HG03135 (cell line): ENCODE measurements around the gene FZR1.

ENCODE experiments used
- ATAC-seq: cut with Tn5 transposase; IDR thresholded peaks from one replicate; pipeline ENCODE4 v1.9.1; 2021; ENCODE audit warnings: mild to moderate bottlenecking, moderate library complexity; ENCODE audit not compliant: unreplicated experiment

FZR1 gene

DNA sequence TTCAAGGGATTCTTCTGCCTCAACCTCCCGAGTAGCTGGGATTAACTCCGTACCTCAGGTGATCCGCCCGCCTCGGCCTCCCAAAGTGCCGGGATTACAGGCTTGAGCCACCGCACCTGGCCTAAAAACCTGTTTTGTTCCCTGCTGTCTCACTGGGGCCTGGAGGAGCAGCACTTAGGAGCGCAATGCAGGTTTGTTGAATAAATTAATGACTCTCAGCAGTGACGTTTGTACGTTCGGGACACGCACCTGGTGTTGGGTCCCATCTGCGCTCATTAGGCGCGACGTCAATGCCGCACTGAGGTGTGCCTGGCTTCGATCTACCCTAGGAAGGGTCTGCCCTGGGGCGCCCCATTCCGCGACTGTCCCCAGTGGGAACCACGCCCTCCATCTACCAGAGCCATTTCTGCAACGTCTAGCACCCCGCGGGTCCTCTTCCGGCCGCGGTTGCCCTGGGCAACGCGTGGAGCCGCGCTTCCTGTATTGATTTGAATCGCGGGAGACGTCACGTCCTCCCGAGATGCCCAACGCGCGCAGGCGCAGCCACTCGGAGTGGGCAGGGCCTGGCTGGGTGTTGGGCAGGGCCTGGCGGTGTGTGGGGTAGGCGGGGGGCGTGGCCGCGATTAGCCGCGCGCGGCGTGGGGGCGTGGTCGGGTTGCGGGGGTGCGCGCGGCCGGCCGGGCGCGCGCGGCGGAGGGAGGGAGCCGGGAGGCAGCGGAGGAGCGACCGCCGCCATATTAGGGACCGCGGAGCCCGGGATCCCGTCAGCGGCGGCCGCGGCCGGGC is at the start of gene FZR1:
Gene FZR1 (plus strand): TSS at position 714 of the 786 bp plus-strand sequence. CDS start 16,679 bp downstream, outside the sequence.
- peak; percentile 86 for ATAC-seq

- no peak for ATAC-seq
Observed at GRCh38 chr19:3456925-3457527, 49.1 kb upstream of the FZR1 start.

GRCh38 chr19:3457528-3458228 is 48.4 kb upstream of the FZR1 start:
- no peak for ATAC-seq

GRCh38 chr19:3458229-3459088 is 47.7 kb upstream of the FZR1 start:
- no peak for ATAC-seq

DNA sequence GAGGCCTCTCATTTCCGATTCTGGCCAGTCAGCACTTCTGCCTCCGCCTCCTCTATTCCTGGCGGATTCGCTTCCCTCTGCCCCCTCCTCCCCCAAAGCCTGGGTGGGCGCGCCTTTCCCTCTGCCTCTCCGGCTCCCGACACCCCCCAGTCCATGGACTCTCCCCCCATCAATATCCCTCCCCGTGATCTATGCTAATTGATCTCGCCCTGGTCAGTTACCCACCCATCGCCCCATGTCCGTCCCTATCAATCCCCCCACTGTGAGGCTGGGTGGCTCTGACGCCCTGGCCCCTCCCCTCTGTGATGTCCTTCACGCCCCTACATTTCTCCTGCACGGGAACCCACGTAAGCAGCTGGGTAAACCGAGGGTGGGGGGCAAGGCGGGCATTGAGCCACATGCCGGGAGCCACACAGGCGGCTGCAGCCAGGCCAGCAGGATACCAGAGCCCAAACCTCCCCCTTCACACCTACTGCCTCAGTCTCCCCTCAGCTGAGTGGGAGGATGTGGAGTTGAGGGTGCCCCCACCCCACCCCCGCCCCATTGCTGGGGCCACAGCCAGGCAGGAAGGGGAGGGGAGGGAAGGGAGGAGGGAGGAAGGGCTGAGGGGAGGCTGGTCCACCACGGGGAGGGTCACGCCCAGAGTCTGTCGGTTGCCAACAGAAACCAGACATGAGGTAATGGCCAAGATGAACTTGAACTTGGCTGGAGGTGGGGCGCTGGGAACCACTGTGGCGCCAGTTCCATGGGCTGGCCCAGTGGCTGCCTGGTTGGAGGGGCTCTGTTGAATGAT is 46.8 kb upstream of the FZR1 start:
- ATAC-seq = no peak

DNA sequence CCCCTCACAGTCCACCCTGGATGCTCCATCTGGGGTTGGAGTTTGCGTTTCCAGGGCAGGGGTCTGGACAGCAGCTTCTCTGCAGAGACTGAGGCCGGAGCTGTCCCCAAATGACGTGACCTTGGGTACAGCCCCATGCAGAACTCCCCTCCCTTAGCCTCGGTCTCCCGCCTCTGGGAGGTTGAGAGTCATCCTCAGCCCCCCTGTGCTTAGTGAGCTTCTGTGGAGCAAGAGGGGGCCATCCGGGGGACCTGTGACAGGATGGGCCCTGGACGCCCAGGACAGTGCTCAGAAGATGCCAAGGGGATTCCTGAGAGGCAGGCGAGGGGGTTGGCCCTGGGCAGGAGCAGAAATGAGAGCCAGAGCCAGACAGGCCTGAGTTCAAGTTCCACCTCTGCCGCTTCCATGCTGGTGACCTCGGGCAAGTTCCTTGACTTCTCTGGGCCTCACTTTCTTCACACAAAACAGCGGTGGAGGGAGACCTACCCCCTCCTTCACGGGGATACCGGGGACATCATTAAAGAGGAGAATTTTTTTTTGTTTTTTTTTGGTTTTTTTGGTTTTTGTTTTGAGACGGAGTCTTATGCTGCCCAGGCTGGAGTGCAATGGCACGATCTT is 46.0 kb upstream of the FZR1 start:
- no peak for ATAC-seq

DNA sequence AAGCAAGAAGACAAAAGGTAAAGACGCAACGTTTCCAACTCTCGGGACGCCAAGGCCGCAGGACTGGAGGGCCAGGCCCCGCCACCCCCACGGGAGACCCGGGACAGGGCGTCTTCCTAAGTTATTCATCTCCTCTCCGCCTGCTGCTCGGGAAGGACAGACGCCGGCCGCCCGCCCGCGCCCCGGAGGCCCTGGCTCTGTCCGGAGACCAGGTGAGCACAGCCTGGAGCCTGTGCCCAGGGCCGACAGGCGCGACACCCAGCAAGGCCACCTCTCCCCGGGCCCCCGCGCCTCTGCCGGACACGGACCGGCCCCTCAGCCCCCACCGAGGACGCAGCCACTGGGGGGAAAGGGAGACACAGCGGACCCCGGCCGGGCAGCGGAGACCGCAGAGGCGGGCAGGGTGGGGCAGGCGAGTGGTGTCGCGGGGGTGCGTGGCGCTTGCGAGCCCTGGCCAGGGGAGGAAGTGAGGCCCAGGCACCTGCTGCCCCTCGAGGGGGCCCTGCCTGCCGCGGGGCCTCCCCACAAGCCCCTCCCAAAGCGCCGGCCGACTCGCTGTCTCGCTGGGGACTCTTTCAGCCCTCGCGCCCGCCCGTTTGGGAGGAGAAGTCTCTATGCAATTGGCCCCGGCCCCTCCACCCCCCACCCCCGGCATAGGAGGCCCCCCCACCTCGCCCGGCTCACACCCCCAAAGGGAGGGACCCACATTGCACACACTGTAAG is 43.0 kb upstream of the FZR1 start:
- no peak for ATAC-seq

DNA sequence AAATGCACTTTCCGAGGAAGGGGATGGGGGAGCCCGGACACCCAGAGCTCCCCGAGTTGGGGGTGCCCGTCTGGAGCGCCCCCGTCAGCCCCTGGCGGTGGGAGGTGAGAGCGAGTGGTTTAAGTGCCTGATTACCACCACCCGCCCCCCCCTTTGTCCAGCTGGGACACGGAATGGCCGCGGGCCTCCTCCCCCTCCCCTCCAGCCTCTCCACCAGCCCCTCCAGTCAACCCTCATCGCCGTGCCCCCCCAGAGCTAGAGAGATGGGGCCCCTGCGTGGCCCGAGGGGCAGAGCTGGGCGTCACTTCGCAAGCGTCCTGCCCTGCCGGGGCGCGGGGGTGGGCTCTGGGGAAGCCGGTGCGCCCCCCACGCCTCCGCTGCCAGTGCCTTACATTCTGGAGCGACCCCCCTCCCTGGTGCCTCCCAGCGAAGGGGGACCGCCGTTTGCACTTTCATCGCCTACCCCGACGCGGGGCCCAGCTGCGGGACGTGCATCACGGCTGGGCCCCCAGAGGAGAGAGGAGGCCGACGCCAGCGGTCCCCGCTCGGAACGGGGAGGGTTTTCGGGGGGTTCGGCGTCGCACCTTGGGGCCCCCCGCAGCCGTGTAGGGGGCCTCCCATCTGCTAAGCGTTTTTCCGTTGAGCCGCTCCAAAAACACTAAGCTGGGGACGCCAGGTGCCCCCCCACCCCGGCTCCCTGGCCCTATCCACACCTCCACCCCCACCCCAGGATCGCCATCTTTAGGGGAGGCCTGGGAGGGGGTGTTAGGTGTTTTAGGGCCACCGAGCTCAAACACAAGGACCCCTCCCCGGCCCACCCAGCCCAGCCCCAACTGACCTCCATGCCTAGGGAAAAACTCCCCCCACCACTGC is 42.2 kb upstream of the FZR1 start:
- no peak for ATAC-seq

DNA sequence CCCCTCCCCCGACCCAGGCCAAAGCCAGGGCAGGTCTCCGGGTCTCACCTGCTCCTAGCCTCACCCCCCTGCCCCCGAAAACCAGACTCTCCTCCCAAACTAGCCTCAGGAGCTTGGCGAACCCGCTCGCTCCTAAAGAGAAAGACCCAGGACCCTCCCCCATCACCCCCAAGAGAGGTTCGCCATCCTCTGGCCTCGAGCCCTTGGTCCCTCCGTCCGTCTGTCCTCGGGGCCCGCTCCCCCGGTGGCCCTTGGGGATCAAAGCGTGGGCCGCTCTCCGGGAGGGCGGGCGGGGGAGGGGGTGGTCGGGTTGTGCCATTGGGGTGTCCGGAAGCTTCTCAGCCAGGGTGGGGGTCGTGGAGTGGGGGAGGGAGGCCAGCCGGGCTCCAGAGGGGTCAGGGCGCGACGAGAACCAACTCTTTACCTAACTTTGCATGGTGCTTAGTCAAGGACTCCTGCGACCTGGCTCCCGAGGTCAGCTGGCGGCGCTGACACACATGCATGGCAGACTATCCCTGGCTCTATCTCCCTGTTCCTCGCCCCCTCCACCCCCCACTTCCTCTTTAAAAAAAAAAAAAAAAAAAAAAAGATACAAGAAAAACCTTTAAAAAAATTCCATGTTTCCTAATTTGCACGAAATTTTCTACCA is 41.4 kb upstream of the FZR1 start:
- ATAC-seq = no peak

GRCh38 chr19:3465552-3465951 is 40.6 kb upstream of the FZR1 start:
- ATAC-seq = no peak

GRCh38 chr19:3466635-3467034 is 39.5 kb upstream of the FZR1 start:
- ATAC-seq = no peak

- no peak for ATAC-seq
Observed at GRCh38 chr19:3467437-3468198, 38.5 kb upstream of the FZR1 start.

- no peak for ATAC-seq
Observed at GRCh38 chr19:3468211-3468610, 37.9 kb upstream of the FZR1 start.

DNA sequence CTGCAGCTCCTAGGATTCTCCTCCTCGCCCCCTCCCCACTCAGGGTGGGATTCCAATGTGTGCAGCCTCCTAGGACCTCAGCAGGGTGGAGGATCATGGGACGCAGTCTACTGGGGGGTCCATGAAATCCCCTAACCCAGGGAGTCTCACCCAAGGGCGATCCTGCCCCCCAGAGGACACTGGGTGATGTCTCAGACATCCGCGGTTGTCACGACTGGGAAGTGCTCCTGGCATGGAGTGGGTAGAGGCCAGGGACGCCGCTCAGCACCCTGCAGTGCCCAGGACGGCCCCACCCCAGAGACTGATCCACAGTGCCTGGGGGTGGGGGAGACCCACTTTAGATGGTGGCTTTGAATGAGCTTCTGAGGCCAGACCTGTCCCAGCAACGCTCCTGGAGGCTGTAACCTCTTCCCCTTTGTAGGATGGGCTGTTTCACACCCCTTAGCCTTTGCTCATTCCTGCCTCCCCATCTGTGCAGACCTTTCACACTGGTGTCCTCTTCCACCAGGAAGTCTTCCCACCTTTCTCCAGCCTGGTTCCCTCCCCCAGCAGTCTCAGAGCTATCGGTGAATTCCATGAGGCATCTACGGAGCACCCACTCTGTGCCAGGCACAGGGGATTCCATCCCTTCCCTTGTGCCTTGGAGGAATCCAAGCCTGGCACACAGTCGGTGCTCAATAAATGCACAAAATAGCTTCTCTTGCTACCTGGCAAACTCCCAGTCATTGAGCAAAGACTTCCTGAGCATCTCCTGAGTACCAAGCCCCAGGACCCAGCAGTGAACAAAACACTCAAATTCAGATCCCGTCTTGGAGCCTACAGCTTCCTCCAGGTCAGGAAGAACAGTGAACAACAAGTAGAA is 36.2 kb upstream of the FZR1 start:
- ATAC-seq = no peak

- ATAC-seq = no peak
Observed at GRCh38 chr19:3470500-3471128, 35.5 kb upstream of the FZR1 start.
